ENCODE measurements around the gene POLR3B.

Gene POLR3B

GRCh38 chr12:106488884-106489283 lies 131.3 kb downstream of the POLR3B start:
- no peaks in the 10 kb centered on the region for H3K9me3 Mint-ChIP-seq

GRCh38 chr12:106490264-106490663 lies 132.7 kb downstream of the POLR3B start:
- H3K36me3 Mint-ChIP-seq = peaks cover 4% of the 10 kb centered on the region
- H3K27ac Mint-ChIP-seq = no peak overlapping the region
- H3K27me3 Mint-ChIP-seq = no peaks in the 10 kb centered on the region
- no peaks in the 10 kb centered on the region for H3K9me3 Mint-ChIP-seq
- no peak for DNase-seq (ENCODE audit: low spot score in 2 of 2)
- H3K4me3 Mint-ChIP-seq = no peak overlapping the region
- no peaks in the 10 kb centered on the region for H3K4me1 Mint-ChIP-seq
- ATAC-seq (ENCODE audit: low read depth) = no peak

More at GRCh38 chr12:106488884-106489283, 131.3 kb downstream of the POLR3B start:
- no peak for ATAC-seq (ENCODE audit: low read depth)
- DNase-seq (ENCODE audit: low spot score in 2 of 2) = no peak
- Mint-ChIP-seq H3K27me3 (no peaks in the 10 kb centered on the region), H3K27ac (no peak overlapping the region), H3K4me1 (no peaks in the 10 kb centered on the region), H3K4me3 (no peak overlapping the region), H3K36me3 (peaks cover 8% of the 10 kb centered on the region)

- Mint-ChIP-seq H3K4me1 (no peaks in the 10 kb centered on the region), H3K27ac (no peak overlapping the region), H3K9me3 (no peaks in the 10 kb centered on the region), H3K36me3 (peaks cover 9% of the 10 kb centered on the region), H3K27me3 (no peaks in the 10 kb centered on the region), H3K4me3 (no peak overlapping the region)
- no peak for ATAC-seq (ENCODE audit: low read depth)
- DNase-seq (ENCODE audit: low spot score in 2 of 2) = no peak
These were observed 135.3 kb downstream of the POLR3B start for GRCh38 chr12:106492857-106493256.

GRCh38 chr12:106493531-106493930 lies 136.0 kb downstream of the POLR3B start:
- Mint-ChIP-seq H3K36me3 (peaks cover 15% of the 10 kb centered on the region), H3K4me1 (no peaks in the 10 kb centered on the region), H3K4me3 (no peak overlapping the region), H3K9me3 (no peaks in the 10 kb centered on the region), H3K27me3 (no peaks in the 10 kb centered on the region), H3K27ac (no peak overlapping the region)
- DNase-seq (ENCODE audit: low spot score in 2 of 2) (no peak), ATAC-seq (ENCODE audit: low read depth) (no peak)

GRCh38 chr12:106495354-106495965 lies 137.9 kb downstream of the POLR3B start:
- ATAC-seq (ENCODE audit: low read depth) (no peak), DNase-seq (ENCODE audit: low spot score in 2 of 2) (no peak)
- H3K9me3 Mint-ChIP-seq = no peaks in the 10 kb centered on the region
- H3K27me3 Mint-ChIP-seq = no peaks in the 10 kb centered on the region
- H3K4me1 Mint-ChIP-seq = no peaks in the 10 kb centered on the region
- peaks cover 20% of the 10 kb centered on the region for H3K36me3 Mint-ChIP-seq
- no peak overlapping the region for H3K4me3 Mint-ChIP-seq
- H3K27ac Mint-ChIP-seq = no peak overlapping the region

- no peak for DNase-seq (ENCODE audit: low spot score in 2 of 2)
- peaks cover 30% of the 10 kb centered on the region for H3K36me3 Mint-ChIP-seq
These were observed 140.5 kb downstream of the POLR3B start for GRCh38 chr12:106498056-106498455.

GRCh38 chr12:106499628-106500027 lies 142.1 kb downstream of the POLR3B start:
- H3K4me1 Mint-ChIP-seq = no peaks in the 10 kb centered on the region
- no peak overlapping the region for H3K4me3 Mint-ChIP-seq
- peaks cover 33% of the 10 kb centered on the region for H3K36me3 Mint-ChIP-seq
- ATAC-seq (ENCODE audit: low read depth) = no peak
- no peaks in the 10 kb centered on the region for H3K27me3 Mint-ChIP-seq
- H3K27ac Mint-ChIP-seq = no peak overlapping the region
- no peak for DNase-seq (ENCODE audit: low spot score in 2 of 2)
- no peaks in the 10 kb centered on the region for H3K9me3 Mint-ChIP-seq

More at GRCh38 chr12:106498056-106498455, 140.5 kb downstream of the POLR3B start:
- H3K4me1 Mint-ChIP-seq = no peaks in the 10 kb centered on the region
- no peaks in the 10 kb centered on the region for H3K27me3 Mint-ChIP-seq
- no peak overlapping the region for H3K4me3 Mint-ChIP-seq
- no peaks in the 10 kb centered on the region for H3K9me3 Mint-ChIP-seq
- no peak for ATAC-seq (ENCODE audit: low read depth)
- no peak overlapping the region for H3K27ac Mint-ChIP-seq

GRCh38 chr12:106506691-106507090 lies 149.1 kb downstream of the POLR3B start:
- ATAC-seq (ENCODE audit: low read depth) (no peak), DNase-seq (ENCODE audit: low spot score in 2 of 2) (no peak)
- Mint-ChIP-seq H3K4me3 (no peak overlapping the region), H3K4me1 (no peaks in the 10 kb centered on the region), H3K36me3 (peaks cover 34% of the 10 kb centered on the region), H3K27ac (no peak overlapping the region), H3K9me3 (no peaks in the 10 kb centered on the region), H3K27me3 (no peaks in the 10 kb centered on the region)

- no peaks in the 10 kb centered on the region for H3K4me1 Mint-ChIP-seq
- H3K36me3 Mint-ChIP-seq = peaks cover 26% of the 10 kb centered on the region
These were observed 151.4 kb downstream of the POLR3B start for GRCh38 chr12:106508966-106509365.

GRCh38 chr12:106511365-106511764 lies 153.8 kb downstream of the POLR3B start:
- Mint-ChIP-seq H3K36me3 (peaks cover 18% of the 10 kb centered on the region), H3K4me1 (no peaks in the 10 kb centered on the region), H3K9me3 (peaks cover 3% of the 10 kb centered on the region), H3K27me3 (no peaks in the 10 kb centered on the region), H3K27ac (no peak overlapping the region), H3K4me3 (no peak overlapping the region)
- no peak for DNase-seq (ENCODE audit: low spot score in 2 of 2)
- no peak for ATAC-seq (ENCODE audit: low read depth)

More at GRCh38 chr12:106508966-106509365, 151.4 kb downstream of the POLR3B start:
- no peak overlapping the region for H3K4me3 Mint-ChIP-seq
- no peak for DNase-seq (ENCODE audit: low spot score in 2 of 2)
- no peak overlapping the region for H3K27ac Mint-ChIP-seq
- ATAC-seq (ENCODE audit: low read depth) = no peak
- H3K27me3 Mint-ChIP-seq = no peaks in the 10 kb centered on the region
- H3K9me3 Mint-ChIP-seq = peaks cover 3% of the 10 kb centered on the region

- Mint-ChIP-seq H3K4me1 (no peaks in the 10 kb centered on the region), H3K27me3 (peaks cover 8% of the 10 kb centered on the region), H3K9me3 (peaks cover 3% of the 10 kb centered on the region), H3K36me3 (peaks cover 2% of the 10 kb centered on the region), H3K27ac (no peak overlapping the region), H3K4me3 (no peak overlapping the region)
- ATAC-seq (ENCODE audit: low read depth) (no peak), DNase-seq (ENCODE audit: low spot score in 2 of 2) (no peak)
These were observed 159.8 kb downstream of the POLR3B start for GRCh38 chr12:106517314-106517713.

GRCh38 chr12:106519607-106520021 lies 162.1 kb downstream of the POLR3B start:
- Mint-ChIP-seq H3K9me3 (no peaks in the 10 kb centered on the region), H3K36me3 (no peaks in the 10 kb centered on the region), H3K27me3 (peaks cover 13% of the 10 kb centered on the region), H3K4me3 (no peak overlapping the region), H3K4me1 (no peaks in the 10 kb centered on the region), H3K27ac (no peak overlapping the region)
- DNase-seq (ENCODE audit: low spot score in 2 of 2) (no peak), ATAC-seq (ENCODE audit: low read depth) (no peak)

GRCh38 chr12:106521901-106522300 lies 164.4 kb downstream of the POLR3B start:
- H3K27ac Mint-ChIP-seq = no peak overlapping the region
- ATAC-seq (ENCODE audit: low read depth) = no peak
- no peaks in the 10 kb centered on the region for H3K9me3 Mint-ChIP-seq

GRCh38 chr12:106522708-106523107 lies 165.2 kb downstream of the POLR3B start:
- ATAC-seq (ENCODE audit: low read depth) = no peak
- H3K9me3 Mint-ChIP-seq = no peaks in the 10 kb centered on the region

More at GRCh38 chr12:106521901-106522300, 164.4 kb downstream of the POLR3B start:
- Mint-ChIP-seq H3K36me3 (no peaks in the 10 kb centered on the region), H3K4me1 (no peaks in the 10 kb centered on the region), H3K27me3 (peaks cover 16% of the 10 kb centered on the region), H3K4me3 (no peak overlapping the region)
- DNase-seq (ENCODE audit: low spot score in 2 of 2) = no peak

GRCh38 chr12:106527356-106527755 lies 169.8 kb downstream of the POLR3B start:
- peaks cover 2% of the 10 kb centered on the region for H3K36me3 Mint-ChIP-seq
- H3K27me3 Mint-ChIP-seq = peaks cover 7% of the 10 kb centered on the region
- no peak overlapping the region for H3K27ac Mint-ChIP-seq
- H3K4me1 Mint-ChIP-seq = no peaks in the 10 kb centered on the region
- peaks cover 10% of the 10 kb centered on the region for H3K9me3 Mint-ChIP-seq
- DNase-seq (ENCODE audit: low spot score in 2 of 2) = no peak
- ATAC-seq (ENCODE audit: low read depth) = no peak
- no peak overlapping the region for H3K4me3 Mint-ChIP-seq

More at GRCh38 chr12:106522708-106523107, 165.2 kb downstream of the POLR3B start:
- peaks cover 16% of the 10 kb centered on the region for H3K27me3 Mint-ChIP-seq
- no peaks in the 10 kb centered on the region for H3K4me1 Mint-ChIP-seq
- H3K27ac Mint-ChIP-seq = no peak overlapping the region
- DNase-seq (ENCODE audit: low spot score in 2 of 2) = no peak
- no peaks in the 10 kb centered on the region for H3K36me3 Mint-ChIP-seq
- H3K4me3 Mint-ChIP-seq = no peak overlapping the region
